OCI-LY1 (cell line): ENCODE data around the gene YPEL2.

Experiments used
- H2AFZ ChIP-seq: fragments of 200-600 bp; sonication (generic), shearing (Covaris generic); 2 replicates; pipeline ENCODE4 v1.6.0; 2014; ENCODE audit warnings: antibody characterized with exemption, mild to moderate bottlenecking, low read length
- H3F3A ChIP-seq: fragments of 200-600 bp; sonication (generic), shearing (Covaris generic); 2 replicates; pipeline ENCODE4 v1.6.0; 2014; ENCODE audit warnings: mild to moderate bottlenecking, antibody characterized with exemption, low read length, moderate library complexity; ENCODE audit not compliant: insufficient read depth
- H3K27ac ChIP-seq: fragments of 200-600 bp; sonication (generic); 2 replicates; pipeline ENCODE4 v1.5.1; 2014; ENCODE audit warnings: low read length, mixed run types, mild to moderate bottlenecking, low read depth; ENCODE audit not compliant: poor library complexity, severe bottlenecking
- H3K27me3 ChIP-seq: fragments of 200-600 bp; sonication (generic); 2 replicates; pipeline ENCODE4 v1.6.0; 2014; ENCODE audit warnings: antibody characterized with exemption, mild to moderate bottlenecking, low read length, moderate library complexity; ENCODE audit not compliant: insufficient read depth
- H3K36me3 ChIP-seq: fragments of 200-600 bp; sonication (generic); 2 replicates; pipeline ENCODE4 v1.6.1; 2014; ENCODE audit warnings: mild to moderate bottlenecking, antibody characterized with exemption, low read length, moderate library complexity, mixed read lengths; ENCODE audit not compliant: insufficient read depth
- H3K4me1 ChIP-seq: fragments of 200-600 bp; sonication (generic); 2 replicates; pipeline ENCODE4 v1.5.1; 2014; ENCODE audit warnings: mild to moderate bottlenecking, low read length, moderate library complexity; ENCODE audit not compliant: insufficient read depth, severe bottlenecking
- H3K4me2 ChIP-seq: fragments of 200-600 bp; sonication (generic), shearing (Covaris generic); 2 replicates; pipeline ENCODE4 v1.6.1; 2014; ENCODE audit warnings: low read length
- H3K4me3 ChIP-seq: fragments of 200-600 bp; sonication (generic); 2 replicates; pipeline ENCODE4 v1.5.1; 2014; ENCODE audit warnings: low read length, low read depth, mild to moderate bottlenecking, mixed read lengths; ENCODE audit not compliant: poor library complexity, severe bottlenecking
- H3K79me2 ChIP-seq: fragments of 200-600 bp; shearing (Covaris generic); 2 replicates; pipeline ENCODE4 v1.6.1; 2016; ENCODE audit warnings: mixed run types, low read length, mixed read lengths; ENCODE audit not compliant: insufficient read depth
- H3K9ac ChIP-seq: fragments of 200-600 bp; sonication (generic), shearing (Covaris generic); 2 replicates; pipeline ENCODE4 v1.6.1; 2014; ENCODE audit warnings: mild to moderate bottlenecking, low read length, mixed read lengths
- H3K9me2 ChIP-seq: fragments of 200-600 bp; sonication (generic), shearing (Covaris generic); 2 replicates; pipeline ENCODE4 v1.6.1; 2014; ENCODE audit warnings: low read depth, mild to moderate bottlenecking, low read length, mixed read lengths
- H3K9me3 ChIP-seq: fragments of 200-600 bp; shearing (Covaris generic); 2 replicates; pipeline ENCODE4 v1.6.1; 2014; ENCODE audit warnings: low read length, mixed read lengths
- H4K20me1 ChIP-seq: fragments of 200-600 bp; sonication (generic), shearing (Covaris generic); 2 replicates; pipeline ENCODE4 v1.6.0; 2016; ENCODE audit warnings: mild to moderate bottlenecking, low read length; ENCODE audit not compliant: insufficient read depth
- CTCF ChIP-seq: fragments of 200-600 bp; sonication (generic), shearing (Covaris generic); IDR thresholded peaks from 2 replicates; pipeline ENCODE4 v1.5.1; 2017; ENCODE audit warnings: mild to moderate bottlenecking, antibody characterized with exemption, low read length, moderate library complexity, mixed read lengths
- EZH2 ChIP-seq: fragments of 200-600 bp; sonication (generic), shearing (Covaris generic); IDR thresholded peaks from 2 replicates; pipeline ENCODE4 v1.8.0; 2017; ENCODE audit warnings: borderline replicate concordance, mixed run types, mild to moderate bottlenecking, antibody characterized with exemption, low read length, moderate library complexity, mixed read lengths

Gene YPEL2

DNA sequence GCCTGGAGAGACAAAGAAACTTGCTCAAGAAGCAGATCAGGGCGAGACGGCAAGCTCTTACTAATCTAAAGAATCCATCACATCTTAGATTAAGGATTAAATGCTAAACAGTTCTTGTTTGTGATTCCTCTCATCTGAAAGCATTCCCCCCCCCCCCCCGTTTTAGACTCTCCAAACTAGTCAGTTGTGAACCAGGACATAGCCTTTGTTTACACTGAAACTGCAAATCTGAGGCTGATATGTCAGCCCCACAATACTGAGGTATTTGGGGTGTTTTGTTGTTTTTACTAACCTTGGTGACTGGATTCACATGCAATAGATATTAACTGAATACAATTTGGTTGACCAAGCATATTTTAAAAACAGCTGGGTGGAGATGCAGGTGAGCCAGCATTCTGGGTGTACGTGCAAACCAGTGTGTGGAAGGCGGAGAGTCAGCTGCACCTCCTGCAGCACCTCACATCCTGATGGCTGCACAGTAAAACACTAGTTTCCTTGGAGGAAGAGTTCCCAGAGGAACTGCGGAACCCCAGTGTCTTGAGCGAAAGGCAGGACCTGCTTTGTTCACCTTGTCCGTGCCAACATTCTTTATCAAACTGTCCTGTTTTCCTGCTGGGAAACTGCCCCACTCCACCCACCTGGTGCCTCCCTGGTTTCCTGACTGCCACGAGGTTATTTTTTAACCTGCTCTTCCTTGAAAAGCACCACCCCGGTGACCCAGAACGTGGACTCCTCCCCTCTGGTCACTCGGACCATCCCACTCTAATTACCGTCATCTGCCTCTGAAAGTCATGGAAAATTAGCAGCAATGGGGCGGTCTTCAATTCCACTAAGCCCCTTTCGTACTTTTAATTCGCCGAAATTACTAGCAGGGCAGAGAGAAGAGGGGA lies 1.2 kb upstream of the YPEL2 start:
- no peaks in the 10 kb centered on the region for H3K79me2 ChIP-seq
- peaks cover 3% of the 10 kb centered on the region; the same call in 1 of the 2 replicates for H3F3A ChIP-seq
- H3K4me3 ChIP-seq = no peak overlapping the region
- no peaks in the 10 kb centered on the region for H4K20me1 ChIP-seq
- peak overlapping the region; percentile 8; the same call in 1 of the 2 replicates for H3K4me2 ChIP-seq
- H3K27me3 ChIP-seq = no peaks in the 10 kb centered on the region
- no peaks in the 10 kb centered on the region for H3K36me3 ChIP-seq
- no peaks in the 10 kb centered on the region for H3K9me3 ChIP-seq
- no peaks in the 10 kb centered on the region for H3K9me2 ChIP-seq
- H3K4me1 ChIP-seq = peaks cover 23% of the 10 kb centered on the region
- no peak overlapping the region for H2AFZ ChIP-seq
- no peak overlapping the region for H3K27ac ChIP-seq
- TF ChIP-seq EZH2 (no peak), CTCF (no peak)
- no peak overlapping the region for H3K9ac ChIP-seq

DNA sequence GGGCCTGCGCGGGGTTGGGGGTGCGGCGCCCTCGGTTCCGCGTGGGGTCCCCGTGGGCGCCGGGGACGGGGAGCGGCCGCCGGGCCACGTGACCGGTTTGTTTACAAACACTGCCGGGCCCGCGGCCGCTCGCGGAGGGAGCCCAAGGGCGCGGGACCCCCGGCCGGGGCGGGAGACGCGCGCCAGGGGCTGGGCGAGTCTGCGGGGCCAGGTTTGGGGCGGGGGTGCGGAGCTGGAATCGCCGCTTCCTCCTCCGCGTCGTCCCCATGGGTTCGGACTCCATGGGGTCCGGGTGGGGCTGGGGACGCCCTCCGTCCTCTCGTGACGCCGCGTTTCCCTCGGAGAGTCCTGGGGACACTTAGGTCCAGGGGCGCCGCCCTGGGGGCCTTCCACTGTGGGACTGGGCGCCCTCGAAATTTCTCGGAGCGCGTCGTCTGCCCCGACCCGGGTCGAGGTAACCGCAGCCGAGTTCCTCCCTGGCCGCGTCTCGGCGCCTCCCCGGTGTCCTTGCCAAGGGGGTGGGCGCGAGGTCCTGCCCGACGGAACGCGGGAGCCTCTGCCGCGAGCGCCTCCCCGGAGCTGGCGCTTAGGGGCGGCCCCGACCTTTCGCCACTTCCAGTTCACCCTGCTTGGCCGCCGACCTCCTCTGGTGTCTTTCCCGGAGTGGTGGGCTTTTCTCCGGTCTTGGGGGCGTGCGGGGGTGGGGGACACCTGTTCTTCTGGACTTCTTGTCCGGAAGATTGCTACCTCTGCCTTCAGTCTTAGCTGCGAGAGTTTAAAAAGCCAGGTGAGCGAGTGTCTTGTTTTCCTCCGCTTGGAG lies 684 bp downstream of the YPEL2 start:
- Histone ChIP-seq H2AFZ (no peak overlapping the region), H3K9ac (peak overlapping the region; percentile 59; the same call in 1 of the 2 replicates), H3F3A (peaks cover 3% of the 10 kb centered on the region; the same call in 1 of the 2 replicates), H3K9me3 (no peaks in the 10 kb centered on the region), H3K4me1 (peaks cover 23% of the 10 kb centered on the region), H4K20me1 (no peaks in the 10 kb centered on the region), H3K4me3 (peak overlapping the region; percentile 82), H3K27ac (no peak overlapping the region), H3K36me3 (no peaks in the 10 kb centered on the region), H3K79me2 (no peaks in the 10 kb centered on the region), H3K4me2 (peak overlapping the region; percentile 90), H3K27me3 (no peaks in the 10 kb centered on the region), H3K9me2 (no peaks in the 10 kb centered on the region)
- TF ChIP-seq EZH2 = no peak
- TF ChIP-seq CTCF = no peak

DNA sequence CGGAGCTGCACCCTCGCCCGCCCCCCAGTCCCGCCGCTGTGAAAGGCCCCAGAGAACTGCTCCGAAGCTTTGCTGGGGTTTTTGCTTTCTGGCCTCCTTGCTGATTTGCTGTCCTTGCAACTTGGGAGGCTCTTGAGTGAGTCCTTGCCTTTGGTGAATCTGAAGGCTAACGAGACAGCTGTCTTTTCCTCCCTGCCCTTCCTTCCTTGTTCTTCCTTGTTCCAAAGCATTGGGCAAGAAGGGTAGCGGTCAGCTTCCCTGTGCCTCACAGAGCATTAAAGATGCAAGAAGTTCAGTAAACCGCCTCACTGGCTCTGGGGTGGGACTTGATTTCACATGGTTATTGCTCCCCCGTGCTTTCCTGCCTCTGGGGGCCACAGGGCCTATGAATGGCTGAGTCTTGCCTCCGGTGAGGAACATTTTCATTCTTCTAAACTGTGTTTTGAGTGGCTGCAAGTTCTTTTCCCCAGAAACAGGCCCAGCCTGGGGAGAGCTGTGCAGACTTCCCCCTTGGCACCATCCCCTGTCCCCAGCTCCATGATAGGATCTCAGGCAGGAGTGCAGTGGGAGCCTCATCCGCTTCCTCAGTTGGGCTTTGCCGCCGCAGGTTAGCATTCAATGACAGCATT lies 1.4 kb downstream of the YPEL2 start:
- Histone ChIP-seq H3K9me2 (no peaks in the 10 kb centered on the region), H3K4me2 (peak overlapping the region; percentile 90), H3K4me3 (peak overlapping the region; percentile 82), H3K27me3 (no peaks in the 10 kb centered on the region), H3K36me3 (no peaks in the 10 kb centered on the region), H2AFZ (no peak overlapping the region), H3F3A (peaks cover 3% of the 10 kb centered on the region; the same call in 1 of the 2 replicates), H3K27ac (no peak overlapping the region), H3K9ac (peak overlapping the region; percentile 59; the same call in 1 of the 2 replicates), H3K4me1 (peaks cover 23% of the 10 kb centered on the region), H3K79me2 (no peaks in the 10 kb centered on the region), H4K20me1 (no peaks in the 10 kb centered on the region), H3K9me3 (no peaks in the 10 kb centered on the region)
- TF ChIP-seq CTCF (no peak), EZH2 (no peak)
